HCEC 1CT (cell line): ENCODE results near the gene ANO9.

ENCODE experiments used
- DNase-seq: peaks from one replicate; pipeline ENCODE4 v3.0.0-alpha.2; 2017

Gene ANO9

GRCh38 chr11:380996-381395 lies 60.8 kb downstream of the ANO9 start:
- no peak for DNase-seq

- DNase-seq = no peak
These were observed 61.3 kb downstream of the ANO9 start for GRCh38 chr11:380491-380890.

GRCh38 chr11:380095-380480 lies 61.7 kb downstream of the ANO9 start:
- DNase-seq = no peak

GRCh38 chr11:379205-380094 lies 62.4 kb downstream of the ANO9 start:
- no peak for DNase-seq

GRCh38 chr11:377883-378500 lies 63.8 kb downstream of the ANO9 start:
- DNase-seq = no peak

GRCh38 chr11:377174-377865 lies 64.5 kb downstream of the ANO9 start:
- no peak for DNase-seq

GRCh38 chr11:376531-377173 lies 65.2 kb downstream of the ANO9 start:
- no peak for DNase-seq

- DNase-seq = no peak
These were observed 66.5 kb downstream of the ANO9 start for GRCh38 chr11:375065-376025.

- no peak for DNase-seq
These were observed 67.9 kb downstream of the ANO9 start for GRCh38 chr11:373716-374551.

GRCh38 chr11:372809-373715 lies 68.7 kb downstream of the ANO9 start:
- no peak for DNase-seq

- DNase-seq = no peak
These were observed 69.9 kb downstream of the ANO9 start for GRCh38 chr11:371716-372590.

- no peak for DNase-seq
These were observed 70.8 kb downstream of the ANO9 start for GRCh38 chr11:371051-371450.

GRCh38 chr11:370070-370941 lies 71.5 kb downstream of the ANO9 start:
- DNase-seq = no peak

GRCh38 chr11:369336-370018 lies 72.3 kb downstream of the ANO9 start, which contains the start of gene B4GALNT4:
TSS of gene B4GALNT4 (plus strand) at chr11:369499. CDS start at chr11:369804, 305 bp downstream.
- no peak for DNase-seq

- no peak for DNase-seq
These were observed 73.1 kb downstream of the ANO9 start for GRCh38 chr11:368414-369335.

- DNase-seq = no peak
These were observed 73.8 kb downstream of the ANO9 start for GRCh38 chr11:367956-368413.
